CD14-positive monocyte (primary cell): ENCODE data around the gene NRG3. TPM values are rescaled to one million over a fixed set of nuclear protein-coding genes. Genes with fewer than 3 reads are reported as not detected.

Experiments used
- DNase-seq, 3 donors: peaks; one replicate each; pipeline ENCODE4 v3.0.0-alpha.2; 2011 to 2022
- H2AFZ ChIP-seq: 2 replicates; pipeline ENCODE4 v1.6.0; 2012; ENCODE audit warnings: mild to moderate bottlenecking, low read depth, low read length, inconsistent platforms; ENCODE audit not compliant: insufficient read depth, poor library complexity, severe bottlenecking
- H3K27ac ChIP-seq, 2 donors: 1 replicate in 1 of 2; 2 replicates in 1 of 2; pipeline ENCODE4 v1.5.1; 2012 to 2013; ENCODE audit warnings: low read length in 2 of 2, control low read depth in 1 of 2, inconsistent platforms in 1 of 2, low read depth in 1 of 2, mild to moderate bottlenecking in 1 of 2
- H3K27me3 ChIP-seq, 2 donors: one replicate each; pipeline versions ENCODE4 v1.6.0 to v1.6.1; 2011 to 2013; ENCODE audit warnings: low read length in 2 of 2; ENCODE audit not compliant: control insufficient read depth in 2 of 2, insufficient read depth in 2 of 2
- H3K36me3 ChIP-seq, 2 donors: replicated peaks in 1 of 2; 1 replicate in 1 of 2; 2 replicates in 1 of 2; pipeline versions ENCODE4 v1.5.1 to v1.6.1; 2012 to 2013; ENCODE audit warnings: low read length in 2 of 2, control low read depth in 1 of 2, inconsistent platforms in 1 of 2, mild to moderate bottlenecking in 1 of 2; ENCODE audit not compliant: insufficient read depth in 2 of 2, control insufficient read depth in 1 of 2
- H3K4me1 ChIP-seq, 2 donors: 1 replicate in 1 of 2; 2 replicates in 1 of 2; pipeline versions ENCODE4 v1.5.1 to v1.6.1; 2012 to 2013; ENCODE audit warnings: low read length in 2 of 2, control low read depth in 1 of 2, inconsistent platforms in 1 of 2, mild to moderate bottlenecking in 1 of 2, moderate library complexity in 1 of 2; ENCODE audit not compliant: insufficient read depth in 2 of 2, control insufficient read depth in 1 of 2
- H3K4me2 ChIP-seq: replicated peaks from 2 replicates; pipeline ENCODE3; 2012; ENCODE audit warnings: low read length, moderate library complexity, mild to moderate bottlenecking; ENCODE audit not compliant: poor library complexity, severe bottlenecking; ENCODE audit errors: extremely low read depth
- H3K4me3 ChIP-seq, 3 experiments: fragments of 200-600 bp in 1 of 3; sonication (generic) in 1 of 3; replicated peaks in 1 of 3; 1 replicate in 2 of 3; 2 replicates in 1 of 3; pipeline ENCODE4 v1.5.1; 2011 to 2013; ENCODE audit warnings: low read length in 3 of 3, mild to moderate bottlenecking in 3 of 3, control low read depth in 2 of 3, low read depth in 2 of 3, inconsistent platforms in 1 of 3, moderate library complexity in 1 of 3
- H3K79me2 ChIP-seq: 2 replicates; pipeline ENCODE4 v1.6.0; 2012; ENCODE audit warnings: mild to moderate bottlenecking, control low read depth, inconsistent platforms, low read length, moderate library complexity; ENCODE audit not compliant: insufficient read depth
- H3K9ac ChIP-seq: 2 replicates; pipeline ENCODE4 v1.6.0; 2017; ENCODE audit warnings: low read length, mild to moderate bottlenecking; ENCODE audit not compliant: insufficient read depth, poor library complexity, severe bottlenecking
- H3K9me3 ChIP-seq, 2 donors: replicated peaks in 1 of 2; 1 replicate in 1 of 2; 2 replicates in 1 of 2; pipeline versions ENCODE4 v1.5.1 to v1.6.1; 2012 to 2013; ENCODE audit warnings: low read length in 2 of 2, control low read depth in 1 of 2; ENCODE audit not compliant: control insufficient read depth in 1 of 2, insufficient read depth in 1 of 2
- H4K20me1 ChIP-seq: 2 replicates; pipeline ENCODE4 v1.6.0; 2012; ENCODE audit warnings: mild to moderate bottlenecking, low read length, control low read depth, moderate library complexity; ENCODE audit not compliant: insufficient read depth
- H3K27ac Mint-ChIP-seq, 7 donors: one replicate each; pipeline ENCODE4 v1.8.0; 2020; ENCODE audit warnings: mild to moderate bottlenecking in 7 of 7, mixed read lengths in 7 of 7, moderate library complexity in 6 of 7, inconsistent platforms in 2 of 7
- H3K27me3 Mint-ChIP-seq, 3 donors: one replicate each; pipeline ENCODE4 v1.8.0; 2021 to 2022; ENCODE audit warnings: low read depth in 3 of 3, mild to moderate bottlenecking in 3 of 3, mixed read lengths in 3 of 3, moderate library complexity in 3 of 3, inconsistent platforms in 1 of 3
- H3K36me3 Mint-ChIP-seq, 2 donors: one replicate each; pipeline ENCODE4 v1.8.0; 2020; ENCODE audit warnings: mixed read lengths in 2 of 2, inconsistent platforms in 1 of 2, mild to moderate bottlenecking in 1 of 2
- H3K4me1 Mint-ChIP-seq: one replicate; pipeline ENCODE4 v1.8.0; 2020; ENCODE audit warnings: mild to moderate bottlenecking, mixed read lengths
- H3K4me3 Mint-ChIP-seq, 2 donors: one replicate each; pipeline ENCODE4 v1.8.0; 2020; ENCODE audit warnings: mild to moderate bottlenecking in 2 of 2, mixed read lengths in 2 of 2, moderate library complexity in 1 of 2
- H3K9me3 Mint-ChIP-seq, 7 donors: one replicate each; pipeline ENCODE4 v1.8.0; 2020 to 2022; ENCODE audit warnings: mixed read lengths in 7 of 7, mild to moderate bottlenecking in 6 of 7, moderate library complexity in 6 of 7, inconsistent platforms in 2 of 7
- CTCF ChIP-seq: fragments of 200-600 bp; IDR thresholded peaks from one replicate; pipeline ENCODE4 v1.8.0; 2022; ENCODE audit warnings: antibody characterized with exemption, mild to moderate bottlenecking
- WGBS: methylation state at CpG from one replicate; pipeline ENCODE4 v1.1.5; 2013; ENCODE audit warnings: missing lambda C conversion rate; ENCODE audit not compliant: insufficient coverage; 5-methylcytosine and 5-hydroxymethylcytosine counted together
- intact Hi-C, 2 donors: fragments of 100-400 bp; cut with micrococcal nuclease; formaldehyde crosslinking; loops; one replicate each; pipeline versions ENCODE4 v1.15.0 to v1.15.1; 2023
- polyA plus RNA-seq, 3 donors: library from polyadenylated mRNA; depleted of rRNA in 1 of 3; unstranded in 2 of 3; stranded (reverse) in 1 of 3; fragments of 300-500 nt in 2 of 3; fragments of >200 nt in 1 of 3; fragmentation: Illumina TruSeq in 2 of 3; gene quantifications; 1 replicate in 2 of 3; 2 replicates in 1 of 3; pipeline ENCODE4 v1.2.3, GENCODE V29; 2012 to 2021

Gene NRG3
- polyA plus RNA-seq, 3 donors = not detected

DNA sequence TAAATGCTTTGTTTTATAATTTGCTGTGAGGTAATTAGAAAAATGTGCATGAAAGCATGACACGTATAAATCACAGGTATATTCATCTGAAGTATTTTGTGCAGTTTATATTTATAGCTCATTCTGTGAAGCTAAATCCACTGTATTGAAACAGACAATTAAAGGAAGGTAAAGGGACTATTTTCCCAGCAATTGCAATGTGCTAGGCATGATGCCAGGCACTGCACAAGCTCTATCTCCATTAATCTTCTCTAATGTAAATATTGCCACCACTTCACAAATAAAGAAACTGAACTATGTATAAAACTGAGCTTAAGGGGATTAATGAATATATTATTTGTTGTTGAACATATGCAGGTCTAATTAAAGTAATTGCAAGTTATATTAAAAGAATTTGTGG lies 1012.5 kb downstream of the NRG3 start:
- peaks cover 0 to 5% (median 2%) of the 10 kb centered on the region in 7 donors for H3K9me3 Mint-ChIP-seq
- no peak overlapping the region for H3K27ac Mint-ChIP-seq
- H3K4me3 Mint-ChIP-seq = no peak overlapping the region
- Histone ChIP-seq H3K9me3 (no peaks in the 10 kb centered on the region), H3K79me2 (no peaks in the 10 kb centered on the region), H3K27me3 (no peaks in the 10 kb centered on the region), H2AFZ (no peak overlapping the region), H3K9ac (no peak overlapping the region), H3K4me1 (no peaks in the 10 kb centered on the region), H4K20me1 (no peaks in the 10 kb centered on the region), H3K4me2 (no peak overlapping the region), H3K36me3 (no peaks in the 10 kb centered on the region), H3K4me3 (no peak overlapping the region), H3K27ac (no peak overlapping the region)
- no peaks in the 10 kb centered on the region for H3K27me3 Mint-ChIP-seq
- intact Hi-C loops = no loop called here
- H3K36me3 Mint-ChIP-seq = no peaks in the 10 kb centered on the region
- H3K4me1 Mint-ChIP-seq = no peaks in the 10 kb centered on the region
- TF ChIP-seq CTCF = no peak
- no CpG with 5 or more reads among the region's 1 CpG for WGBS
- no peak for DNase-seq

DNA sequence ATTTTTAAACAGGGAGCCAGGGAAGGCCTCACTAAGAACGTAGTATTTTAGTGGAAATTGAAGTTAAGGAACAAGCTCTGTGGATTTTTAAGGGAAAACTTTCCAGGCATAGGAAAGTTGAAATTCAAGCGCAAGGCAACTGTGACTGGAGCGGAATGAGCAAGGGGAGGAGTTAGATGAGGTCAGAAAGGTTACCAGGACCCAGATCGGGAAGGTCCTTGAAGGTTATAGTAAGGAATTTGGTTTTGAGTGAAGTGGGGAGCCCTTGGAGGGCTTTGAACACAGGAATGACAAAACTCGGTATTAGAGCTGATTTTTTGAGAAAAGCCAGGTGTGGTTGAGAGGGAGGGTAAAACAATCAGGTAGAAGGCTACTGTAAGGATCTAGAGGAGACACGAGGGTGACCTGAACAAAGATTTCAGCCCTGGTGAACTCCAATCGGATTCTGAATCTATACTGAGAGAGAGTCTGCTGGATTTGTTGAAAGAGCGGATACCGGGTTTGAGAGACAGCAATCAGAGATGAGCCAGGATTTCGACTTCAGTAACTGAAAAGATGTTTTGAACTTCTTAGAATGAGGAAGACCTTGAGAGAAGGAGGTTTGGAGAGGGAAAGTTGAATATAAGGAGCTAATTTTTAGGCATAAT lies 1013.9 kb downstream of the NRG3 start:
- H3K36me3 Mint-ChIP-seq = no peaks in the 10 kb centered on the region
- no peak overlapping the region for H3K27ac Mint-ChIP-seq
- Histone ChIP-seq H2AFZ (no peak overlapping the region), H3K27me3 (no peaks in the 10 kb centered on the region), H3K4me3 (no peak overlapping the region), H3K9me3 (no peaks in the 10 kb centered on the region), H3K36me3 (no peaks in the 10 kb centered on the region), H3K9ac (no peak overlapping the region), H3K79me2 (no peaks in the 10 kb centered on the region), H3K27ac (no peak overlapping the region), H4K20me1 (no peaks in the 10 kb centered on the region), H3K4me2 (no peak overlapping the region), H3K4me1 (no peaks in the 10 kb centered on the region)
- DNase-seq = no peak
- intact Hi-C loops = no loop called here
- WGBS = 60% methylated on average over 10 of the region's 10 CpGs
- H3K9me3 Mint-ChIP-seq = peaks cover 0 to 5% (median 3%) of the 10 kb centered on the region in 7 donors
- no peak overlapping the region for H3K4me3 Mint-ChIP-seq
- no peak for TF ChIP-seq CTCF
- no peaks in the 10 kb centered on the region for H3K27me3 Mint-ChIP-seq
- no peaks in the 10 kb centered on the region for H3K4me1 Mint-ChIP-seq
